HepG2 (cell line): Measurements from ENCODE around the gene RMND5A.

Experiments
- HNF4G ChIP-seq, 2 experiments: sonication (generic) in 1 of 2; formaldehyde crosslinking in 1 of 2; IDR thresholded peaks; 2 replicates each; pipeline versions ENCODE4 v1.4.0 to v1.6.1; 2011 to 2020; ENCODE audit warnings: borderline replicate concordance in 2 of 2, low read depth in 2 of 2, mild to moderate bottlenecking in 2 of 2, low read length in 1 of 2, missing genetic modification reagents in 1 of 2, moderate library complexity in 1 of 2
- POLR2A ChIP-seq, 2 experiments: IDR thresholded peaks; 2 replicates each; pipeline ENCODE4 v1.6.1; 2011; ENCODE audit warnings: low read depth in 2 of 2, low read length in 2 of 2, mild to moderate bottlenecking in 1 of 2, moderate library complexity in 1 of 2; ENCODE audit not compliant: insufficient read depth in 1 of 2
- RNF2 ChIP-seq: fragments of 450-650 bp; conservative IDR thresholded peaks from 2 replicates; pipeline ENCODE4 v1.6.1; 2016; ENCODE audit warnings: low read depth
- SRSF9 ChIP-seq: fragments of 200-400 bp; formaldehyde crosslinking; IDR thresholded peaks from 2 replicates; pipeline ENCODE4 v1.6.1; 2018; ENCODE audit warnings: borderline replicate concordance, mild to moderate bottlenecking, low read depth, low read length; ENCODE audit not compliant: insufficient read depth, poor library complexity, severe bottlenecking
- TARDBP ChIP-seq: sonication (generic); formaldehyde crosslinking; IDR thresholded peaks from 2 replicates; pipeline ENCODE4 v1.8.0; 2022; ENCODE audit warnings: mild to moderate bottlenecking, missing genetic modification reagents
- ZNF574 ChIP-seq: sonication (generic); formaldehyde crosslinking; IDR thresholded peaks from 2 replicates; pipeline ENCODE4 v1.4.0; 2020; ENCODE audit warnings: missing genetic modification reagents

GRCh38 chr2:86747711-86748639 lies 27.9 kb downstream of the RMND5A start:
- no peak for TF ChIP-seq SRSF9
- TF ChIP-seq TARDBP (CRISPR knock-in tag) = no peak
- TF ChIP-seq HNF4G (IDR thresholded peaks at IDR 0.05; ENCODE audit: borderline replicate concordance, low read depth, low read length) = no peak
- TF ChIP-seq HNF4G (CRISPR knock-in tag; IDR thresholded peaks at IDR 0.05; ENCODE audit: borderline replicate concordance, low read depth) = no peak
- TF ChIP-seq RNF2 = no peak
- no peak for TF ChIP-seq POLR2A (IDR thresholded peaks at IDR 0.05; ENCODE audit: insufficient read depth in 1 of 2, low read depth in 2 of 2, low read length in 2 of 2)
- no peak for TF ChIP-seq ZNF574
